IgD-negative memory B cell (primary cell): Measurements from ENCODE around the gene FAF1. TPM values are rescaled to one million over a fixed set of nuclear protein-coding genes. Genes with fewer than 3 reads are reported as not detected.
"Not testable (repeated sequence)": the region's sequence is repeated elsewhere in the genome, so short reads cannot be mapped to it uniquely, and the experiment has no call there.

ENCODE experiments used
- H3K27ac Mint-ChIP-seq, 3 donors: one replicate each; pipeline ENCODE4 v1.8.0; 2020 to 2022; ENCODE audit warnings: mild to moderate bottlenecking in 3 of 3, mixed read lengths in 3 of 3, moderate library complexity in 1 of 3
- H3K27me3 Mint-ChIP-seq: one replicate; pipeline ENCODE4 v1.8.0; 2021; ENCODE audit warnings: mixed read lengths
- H3K36me3 Mint-ChIP-seq: one replicate; pipeline ENCODE4 v1.8.0; 2020; ENCODE audit warnings: mild to moderate bottlenecking, mixed read lengths
- H3K4me1 Mint-ChIP-seq, 3 donors: one replicate each; pipeline ENCODE4 v1.8.0; 2020 to 2022; ENCODE audit warnings: mixed read lengths in 3 of 3, mild to moderate bottlenecking in 1 of 3
- H3K4me3 Mint-ChIP-seq, 4 donors: one replicate each; pipeline ENCODE4 v1.8.0; 2020 to 2022; ENCODE audit warnings: mild to moderate bottlenecking in 4 of 4, mixed read lengths in 4 of 4, moderate library complexity in 3 of 4
- H3K9me3 Mint-ChIP-seq, 3 donors: one replicate each; pipeline ENCODE4 v1.8.0; 2020 to 2021; ENCODE audit warnings: mixed read lengths in 3 of 3, mild to moderate bottlenecking in 1 of 3
- polyA plus RNA-seq: library from polyadenylated mRNA; unstranded; fragments of 300-500 nt; fragmentation: Illumina TruSeq; gene quantifications from one replicate; pipeline ENCODE4 v1.2.3, GENCODE V29; 2021

Gene FAF1
- polyA plus RNA-seq, 1 donor from 2014 or later = 26.3 TPM

DNA sequence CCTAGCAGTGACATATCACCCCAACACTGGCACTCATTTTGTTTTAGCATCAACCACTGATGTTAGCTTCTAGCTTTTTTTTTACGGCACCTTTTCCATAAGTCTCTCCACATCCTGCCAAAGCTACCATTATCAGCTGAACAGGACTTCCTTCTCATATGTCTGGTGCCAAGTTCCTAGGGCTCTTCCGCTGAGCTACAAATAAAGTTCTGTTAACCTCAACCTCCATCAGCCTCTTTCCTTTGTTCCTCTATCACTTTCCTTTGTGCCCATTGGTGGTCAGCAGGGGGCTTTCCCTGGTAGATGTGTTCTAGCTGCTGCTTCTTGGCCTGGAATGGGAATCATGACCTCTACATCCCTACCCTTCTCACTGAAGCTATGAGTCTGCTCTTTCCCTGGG is 163.8 kb downstream of the FAF1 start:
- Mint-ChIP-seq H3K4me1 (peaks cover 8 to 13% (median 12%) of the 10 kb centered on the region in 3 donors), H3K4me3 (no peak overlapping the region), H3K27me3 (no peaks in the 10 kb centered on the region), H3K36me3 (peaks cover 10% of the 10 kb centered on the region), H3K9me3 (no peaks in the 10 kb centered on the region), H3K27ac (peak overlapping the region in 1 of 3 donors; percentile 35)

DNA sequence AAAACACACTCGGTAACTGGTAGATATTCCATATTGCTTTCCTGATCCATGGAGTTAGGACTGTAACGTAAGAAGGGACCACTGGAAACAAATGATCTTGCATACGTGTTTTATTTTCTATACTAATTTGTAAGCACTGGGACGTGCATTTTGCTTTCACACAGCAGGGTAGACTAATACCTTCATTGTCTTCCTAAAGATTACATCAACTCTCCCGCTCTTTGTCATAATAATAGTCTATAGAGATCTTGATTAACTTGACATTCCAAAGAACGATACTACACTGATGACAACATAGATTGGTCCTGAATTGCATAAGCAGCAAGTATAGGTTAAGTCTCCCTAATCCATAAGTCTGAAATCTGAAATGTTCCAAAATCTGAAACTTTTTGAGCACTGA is 166.5 kb downstream of the FAF1 start:
- H3K9me3 Mint-ChIP-seq = no peaks in the 10 kb centered on the region
- H3K27me3 Mint-ChIP-seq = no peaks in the 10 kb centered on the region
- H3K27ac Mint-ChIP-seq = no peak overlapping the region
- H3K4me1 Mint-ChIP-seq = peaks cover 4 to 5% (median 5%) of the 10 kb centered on the region in 3 donors
- peaks cover 6% of the 10 kb centered on the region for H3K36me3 Mint-ChIP-seq
- H3K4me3 Mint-ChIP-seq = no peak overlapping the region

DNA sequence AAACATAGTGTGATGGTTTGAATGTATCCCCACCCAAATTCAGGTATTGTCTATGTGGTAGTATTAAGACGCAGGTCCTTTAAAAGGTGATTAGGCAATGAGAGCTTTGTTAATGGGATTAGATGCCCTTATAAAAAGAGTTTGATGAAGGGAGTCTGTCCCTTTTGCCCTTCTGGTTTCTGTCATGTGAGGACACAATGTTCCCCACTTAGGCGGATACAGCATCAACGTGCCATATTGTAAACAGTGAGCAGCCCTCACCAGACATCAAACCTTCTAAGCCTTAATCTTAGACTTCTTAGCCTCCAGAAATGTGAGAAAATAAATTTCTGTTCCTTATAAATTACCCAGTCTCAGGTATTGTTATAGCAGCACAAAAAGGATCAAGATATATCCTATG is 172.8 kb downstream of the FAF1 start:
- Mint-ChIP-seq H3K9me3 (no peaks in the 10 kb centered on the region), H3K36me3 (peaks cover 14% of the 10 kb centered on the region), H3K4me1 (peaks cover 5 to 12% (median 9%) of the 10 kb centered on the region in 3 donors), H3K4me3 (no peak overlapping the region), H3K27me3 (no peaks in the 10 kb centered on the region), H3K27ac (no peak overlapping the region)

DNA sequence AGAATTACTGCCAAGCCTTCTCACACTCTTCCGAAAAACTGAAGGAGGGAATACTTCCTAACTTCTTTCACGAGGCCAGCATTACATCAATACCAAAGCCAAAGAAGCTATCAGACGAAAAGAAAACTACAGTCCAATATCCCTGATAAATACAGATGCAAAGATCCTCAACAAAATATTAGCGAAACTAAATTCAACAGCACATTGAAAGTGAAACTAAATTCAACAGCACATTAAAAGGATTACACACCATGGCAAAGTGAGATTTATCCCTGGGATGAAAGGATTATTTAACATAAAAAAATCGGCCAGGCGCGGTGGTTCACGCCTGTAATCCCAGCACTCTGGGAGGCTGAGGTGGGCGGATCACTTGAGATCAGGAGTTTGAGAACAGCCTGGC is 176.8 kb downstream of the FAF1 start:
- Mint-ChIP-seq H3K27ac (no peak overlapping the region), H3K27me3 (no peaks in the 10 kb centered on the region), H3K9me3 (no peaks in the 10 kb centered on the region), H3K4me3 (no peak overlapping the region), H3K4me1 (peaks cover 15 to 28% (median 22%) of the 10 kb centered on the region in 3 donors), H3K36me3 (peaks cover 19% of the 10 kb centered on the region)

DNA sequence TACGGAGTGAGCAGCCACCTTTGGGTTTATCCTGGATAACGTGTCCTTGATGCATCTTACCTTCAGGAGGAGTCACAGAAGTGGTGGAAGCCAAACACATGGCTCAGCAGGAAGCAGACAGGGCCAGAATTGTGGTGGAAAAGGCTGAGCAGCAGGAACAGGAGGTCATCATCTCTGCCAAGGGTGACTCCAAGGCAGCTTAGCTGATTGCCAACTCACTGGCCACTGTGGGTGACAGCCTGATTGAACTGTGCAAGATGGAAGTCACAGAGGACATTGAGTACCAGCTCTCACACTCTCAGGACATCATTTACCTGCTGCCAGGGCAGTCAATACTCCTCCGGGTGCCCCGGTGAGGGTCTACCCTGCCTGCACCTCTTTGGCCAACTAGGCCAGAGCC is 179.3 kb downstream of the FAF1 start:
- peak overlapping the region in 1 of 3 donors; percentile 24 for H3K27ac Mint-ChIP-seq
- H3K4me1 Mint-ChIP-seq = peaks cover 15 to 28% (median 22%) of the 10 kb centered on the region in 3 donors
- no peaks in the 10 kb centered on the region for H3K9me3 Mint-ChIP-seq
- no peak overlapping the region for H3K4me3 Mint-ChIP-seq
- H3K27me3 Mint-ChIP-seq = no peaks in the 10 kb centered on the region
- peaks cover 16% of the 10 kb centered on the region for H3K36me3 Mint-ChIP-seq

DNA sequence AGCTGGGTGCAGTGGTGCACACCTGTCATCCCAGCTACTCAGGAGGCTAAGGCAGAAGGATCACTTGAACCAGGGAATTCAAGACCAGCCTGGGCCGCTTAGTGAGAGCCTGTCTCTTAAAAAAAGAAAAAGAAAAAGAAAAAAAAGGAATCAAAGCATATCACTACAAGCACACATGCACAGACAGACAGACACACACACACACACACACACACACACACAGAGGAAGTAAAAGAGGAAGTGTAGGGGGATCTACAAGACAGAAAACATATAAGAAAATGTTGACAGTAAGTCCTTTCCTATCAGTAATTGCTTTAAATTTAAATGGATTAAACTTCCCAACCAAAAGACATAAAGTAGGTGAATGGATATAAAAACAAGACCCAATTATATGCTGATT is 180.3 kb downstream of the FAF1 start:
- peak overlapping the region in 1 of 4 donors; percentile 36 for H3K4me3 Mint-ChIP-seq
- peaks cover 11% of the 10 kb centered on the region for H3K36me3 Mint-ChIP-seq
- no peaks in the 10 kb centered on the region for H3K27me3 Mint-ChIP-seq
- H3K27ac Mint-ChIP-seq = peak overlapping the region in 1 of 3 donors; percentile 35
- peaks cover 15 to 25% (median 22%) of the 10 kb centered on the region in 3 donors for H3K4me1 Mint-ChIP-seq
- no peaks in the 10 kb centered on the region for H3K9me3 Mint-ChIP-seq

DNA sequence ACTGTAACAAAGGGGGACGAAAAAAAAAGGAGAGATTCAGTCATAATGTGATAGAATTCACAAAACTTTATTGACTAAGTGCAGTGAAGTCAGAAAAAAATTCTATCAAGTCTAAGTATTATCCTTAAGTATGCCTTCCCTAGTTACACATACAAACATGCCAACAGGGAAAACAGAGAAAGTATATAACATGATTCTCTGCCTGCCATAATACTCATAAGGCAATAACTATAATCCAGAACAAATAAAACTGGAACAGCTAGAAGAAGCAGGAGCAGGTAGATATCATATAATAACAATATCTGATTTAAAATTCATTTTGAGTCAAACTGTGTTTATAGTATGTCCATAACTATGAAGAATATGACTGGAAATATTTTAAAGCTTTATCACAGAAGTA is 184.3 kb downstream of the FAF1 start:
- peaks cover 14 to 16% (median 15%) of the 10 kb centered on the region in 3 donors for H3K4me1 Mint-ChIP-seq
- H3K27ac Mint-ChIP-seq = no peak overlapping the region
- H3K9me3 Mint-ChIP-seq = no peaks in the 10 kb centered on the region

DNA sequence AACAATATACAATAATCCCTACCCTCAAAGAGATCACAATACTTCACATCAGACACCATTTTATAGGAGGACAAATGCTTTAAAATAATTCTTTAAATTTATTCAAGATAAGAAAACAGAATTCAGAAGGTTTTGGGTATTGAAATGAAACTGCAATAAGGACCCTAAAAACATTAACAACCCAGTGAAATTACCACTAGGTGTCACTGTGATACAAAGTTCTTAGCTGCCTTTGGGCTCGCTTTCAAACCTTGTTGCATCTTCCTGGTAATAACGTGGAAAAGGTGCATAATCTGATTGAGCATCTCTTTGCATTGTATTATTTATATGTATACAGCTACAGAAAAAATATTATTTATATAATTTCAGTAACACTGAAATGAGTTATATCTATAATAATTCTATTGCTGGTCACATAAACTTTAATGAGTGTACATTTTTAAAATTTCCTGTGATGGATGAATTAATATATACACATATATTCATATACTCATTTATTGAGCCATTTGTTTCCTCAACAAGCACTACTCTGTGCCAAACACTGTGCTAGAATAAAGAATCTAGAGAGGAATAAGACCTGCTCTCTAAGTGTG is 185.2 kb downstream of the FAF1 start:
- H3K36me3 Mint-ChIP-seq = peaks cover 7% of the 10 kb centered on the region
- H3K27ac Mint-ChIP-seq = no peak overlapping the region
- H3K4me3 Mint-ChIP-seq = no peak overlapping the region
- H3K4me1 Mint-ChIP-seq = peaks cover 7 to 9% (median 7%) of the 10 kb centered on the region in 3 donors
- H3K27me3 Mint-ChIP-seq = no peaks in the 10 kb centered on the region
- H3K9me3 Mint-ChIP-seq = no peaks in the 10 kb centered on the region

More for the DNA sequence above, 184.3 kb downstream of the FAF1 start:
- peaks cover 7% of the 10 kb centered on the region for H3K36me3 Mint-ChIP-seq
- H3K27me3 Mint-ChIP-seq = no peaks in the 10 kb centered on the region
- H3K4me3 Mint-ChIP-seq = no peak overlapping the region

DNA sequence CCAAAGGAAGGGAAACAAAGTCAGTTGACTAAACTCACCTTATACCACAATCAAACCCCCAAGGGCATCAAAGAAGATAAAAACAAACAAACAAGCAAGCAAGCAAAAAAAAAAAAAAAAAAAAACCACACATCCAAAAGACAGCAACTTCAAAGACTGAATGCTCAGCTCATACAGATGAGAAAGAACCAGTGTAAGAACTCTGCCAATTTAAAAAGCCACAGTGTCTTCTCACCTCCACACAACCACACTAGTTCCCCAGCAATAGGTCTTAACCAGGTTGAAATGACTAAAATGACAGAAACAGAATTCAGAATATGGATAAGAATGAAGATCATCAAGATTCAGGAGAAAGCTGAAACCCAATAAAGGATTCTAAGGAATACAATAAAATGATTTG is 193.4 kb downstream of the FAF1 start:
- no peak overlapping the region for H3K4me3 Mint-ChIP-seq
- H3K9me3 Mint-ChIP-seq = peaks cover 0 to 4% (median 3%) of the 10 kb centered on the region in 3 donors
- H3K27me3 Mint-ChIP-seq = no peaks in the 10 kb centered on the region
- H3K4me1 Mint-ChIP-seq = peaks cover 5 to 22% (median 15%) of the 10 kb centered on the region in 3 donors
- peaks cover 21% of the 10 kb centered on the region for H3K36me3 Mint-ChIP-seq
- no peak overlapping the region for H3K27ac Mint-ChIP-seq

DNA sequence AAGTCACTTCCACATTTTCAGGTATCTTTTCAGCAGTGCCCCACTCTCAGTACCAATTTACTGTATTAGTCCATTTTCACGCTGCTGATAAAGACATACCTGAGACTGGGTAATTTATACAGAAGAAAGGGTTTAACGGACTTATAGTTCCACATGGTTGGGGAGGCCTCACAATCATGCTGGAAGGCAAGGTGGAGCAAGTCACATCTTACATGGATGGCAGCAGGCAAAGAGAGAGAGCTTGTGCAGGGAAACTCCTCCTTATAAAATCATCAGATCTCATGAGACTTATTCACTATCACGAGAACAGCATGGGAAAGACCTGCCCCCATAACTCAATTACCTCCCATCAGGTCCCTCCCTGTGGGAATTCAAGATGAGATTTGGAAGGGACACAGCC is 203.5 kb downstream of the FAF1 start:
- H3K27me3 Mint-ChIP-seq, H3K4me1 Mint-ChIP-seq, H3K36me3 Mint-ChIP-seq, H3K9me3 Mint-ChIP-seq, H3K4me3 Mint-ChIP-seq: not testable (repeated sequence)
- peak overlapping the region in 1 of 3 donors; percentile 40 for H3K27ac Mint-ChIP-seq

DNA sequence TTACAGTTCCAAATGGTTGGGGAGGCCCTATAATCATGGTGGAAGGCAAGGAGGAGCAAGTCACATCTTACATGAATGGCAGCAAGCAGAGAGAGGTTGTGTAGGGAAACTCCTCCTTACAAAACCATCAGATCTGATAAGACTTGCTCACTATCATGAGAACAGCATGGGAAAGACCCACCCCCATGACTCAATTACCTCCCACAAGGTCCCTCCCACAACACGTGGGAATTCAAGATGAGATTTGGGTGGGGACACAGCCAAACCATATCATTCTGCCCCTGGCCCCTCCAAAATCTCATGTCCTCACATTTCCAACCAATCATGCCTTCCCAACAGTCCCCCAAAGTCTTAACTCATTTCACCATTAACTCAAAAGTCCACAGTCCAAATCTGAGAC is 205.3 kb downstream of the FAF1 start:
- H3K36me3 Mint-ChIP-seq, H3K4me3 Mint-ChIP-seq, H3K9me3 Mint-ChIP-seq, H3K27me3 Mint-ChIP-seq, H3K4me1 Mint-ChIP-seq: not testable (repeated sequence)
- H3K27ac Mint-ChIP-seq = peak overlapping the region in 1 of 3 donors; percentile 8

DNA sequence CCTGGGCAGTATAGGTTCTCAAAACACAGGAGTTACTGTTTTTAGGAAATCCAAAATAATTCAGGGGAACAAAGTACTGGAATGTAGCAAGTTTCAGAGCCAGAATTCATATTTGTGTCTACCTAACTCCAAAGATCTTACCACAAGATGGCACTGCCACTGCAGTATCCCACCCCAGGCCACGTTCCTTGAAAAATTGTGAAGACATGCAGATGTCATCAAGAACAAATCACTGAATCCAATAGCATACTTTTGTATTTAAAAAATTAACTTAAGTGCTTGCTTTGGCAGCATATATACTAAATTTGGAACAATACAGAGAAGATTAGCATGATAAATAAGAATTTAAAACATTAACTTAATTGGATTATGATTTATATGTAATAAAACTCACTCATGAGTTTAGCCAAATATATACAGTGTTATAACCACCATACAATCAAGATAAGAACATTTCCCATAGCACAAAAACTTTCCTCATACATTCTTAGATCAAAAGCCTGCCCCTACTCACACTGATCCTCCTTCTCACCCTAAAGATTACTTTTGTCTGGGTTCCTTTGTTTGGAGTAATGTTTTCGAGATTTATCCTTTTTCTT is 209.9 kb downstream of the FAF1 start:
- no peaks in the 10 kb centered on the region for H3K9me3 Mint-ChIP-seq
- no peak overlapping the region for H3K4me3 Mint-ChIP-seq
- H3K36me3 Mint-ChIP-seq = peaks cover 6% of the 10 kb centered on the region
- no peaks in the 10 kb centered on the region for H3K27me3 Mint-ChIP-seq
- peaks cover 0 to 8% (median 0%) of the 10 kb centered on the region in 3 donors for H3K4me1 Mint-ChIP-seq
- H3K27ac Mint-ChIP-seq = no peak overlapping the region

DNA sequence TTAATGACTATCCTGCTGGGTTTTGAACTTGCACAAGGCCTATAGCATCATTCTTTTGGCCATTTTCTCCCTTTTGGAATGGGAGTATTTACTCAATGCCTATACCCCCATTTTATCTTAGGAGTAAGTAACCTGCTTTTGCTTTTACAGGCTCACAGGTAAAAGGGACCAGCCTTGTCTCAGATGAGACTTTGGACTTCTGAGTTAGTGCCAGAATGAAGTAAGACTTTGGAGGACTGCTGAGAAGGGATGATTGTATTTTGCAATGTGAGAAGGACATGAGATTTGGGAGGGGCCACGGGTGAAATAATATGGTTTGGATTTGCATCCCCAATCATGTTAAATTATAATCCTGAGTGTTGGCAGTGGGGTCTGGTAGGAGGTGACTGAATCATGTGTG is 212.7 kb downstream of the FAF1 start:
- no peaks in the 10 kb centered on the region for H3K27me3 Mint-ChIP-seq
- peaks cover 5% of the 10 kb centered on the region for H3K36me3 Mint-ChIP-seq
- no peaks in the 10 kb centered on the region for H3K9me3 Mint-ChIP-seq
- H3K27ac Mint-ChIP-seq = no peak overlapping the region
- peaks cover 0 to 8% (median 0%) of the 10 kb centered on the region in 3 donors for H3K4me1 Mint-ChIP-seq
- H3K4me3 Mint-ChIP-seq = no peak overlapping the region

DNA sequence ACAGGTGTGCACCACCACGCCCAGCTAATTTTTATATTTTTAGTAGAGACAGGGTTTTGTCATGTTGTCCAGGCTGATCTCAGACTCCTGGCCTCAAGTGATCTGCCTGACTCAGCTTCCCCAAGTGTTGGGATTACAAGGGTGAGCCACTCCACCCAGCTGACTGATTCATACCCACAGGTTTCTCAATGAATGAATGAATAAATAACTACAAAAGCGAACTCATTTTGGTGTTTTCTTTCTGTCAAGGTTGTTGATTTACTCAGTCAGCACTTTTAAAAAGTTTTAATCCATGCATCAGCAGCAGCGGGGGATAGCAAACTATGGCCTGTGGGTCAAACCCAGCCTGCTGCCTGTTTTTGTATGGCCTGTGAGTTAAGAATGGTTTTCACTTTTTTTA is 217.5 kb downstream of the FAF1 start:
- Mint-ChIP-seq H3K27me3 (no peaks in the 10 kb centered on the region), H3K36me3 (peaks cover 5% of the 10 kb centered on the region), H3K9me3 (no peaks in the 10 kb centered on the region), H3K4me1 (peaks cover 0 to 4% (median 1%) of the 10 kb centered on the region in 3 donors), H3K4me3 (no peak overlapping the region), H3K27ac (peak overlapping the region in 1 of 3 donors; percentile 37)

DNA sequence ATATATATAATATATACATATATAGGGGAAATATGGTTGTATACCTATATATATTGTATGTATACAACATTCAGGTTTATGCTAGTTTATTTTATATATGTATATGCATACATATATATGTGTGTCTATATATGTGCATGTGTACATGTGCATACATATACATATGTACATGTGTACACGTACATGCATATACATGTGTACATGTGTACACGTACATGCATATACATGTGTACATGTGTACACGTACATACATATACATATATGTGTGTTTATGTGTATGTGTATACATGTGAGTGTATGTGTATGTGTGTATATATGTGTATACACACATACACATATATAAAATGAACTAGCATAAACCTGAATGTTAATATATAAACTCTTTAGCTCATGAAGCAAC is 220.9 kb downstream of the FAF1 start:
- Mint-ChIP-seq H3K4me3 (no peak overlapping the region), H3K9me3 (no peaks in the 10 kb centered on the region), H3K27ac (no peak overlapping the region), H3K4me1 (peaks cover under 1 to 9% (median 4%) of the 10 kb centered on the region in 3 donors), H3K27me3 (no peaks in the 10 kb centered on the region), H3K36me3 (no peaks in the 10 kb centered on the region)

DNA sequence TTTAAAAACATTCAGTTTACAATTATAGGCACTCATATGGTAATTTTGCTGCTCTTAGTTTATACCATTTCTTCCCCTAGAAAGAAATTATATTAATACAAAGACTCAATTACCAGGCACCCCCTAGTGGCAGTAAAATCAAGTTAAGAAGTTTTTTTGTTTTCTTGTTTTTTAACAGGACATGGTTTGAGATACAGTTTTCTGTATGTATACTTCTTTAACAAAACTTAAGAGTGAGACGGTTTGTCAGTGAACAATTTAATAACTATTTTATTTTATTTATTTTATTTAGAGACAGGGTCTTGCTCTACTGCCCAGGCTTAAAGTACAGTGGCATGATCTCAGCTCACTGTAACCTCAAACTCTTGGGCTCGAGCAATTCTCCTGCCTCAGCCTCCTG is 224.6 kb downstream of the FAF1 start:
- no peak overlapping the region for H3K27ac Mint-ChIP-seq
- peaks cover 12 to 28% (median 15%) of the 10 kb centered on the region in 3 donors for H3K4me1 Mint-ChIP-seq
- peaks cover 2% of the 10 kb centered on the region for H3K36me3 Mint-ChIP-seq
- no peaks in the 10 kb centered on the region for H3K9me3 Mint-ChIP-seq
- no peak overlapping the region for H3K4me3 Mint-ChIP-seq
- H3K27me3 Mint-ChIP-seq = no peaks in the 10 kb centered on the region
